K562 (cell line): Measurements from ENCODE around the gene SLC1A7. TPM values are rescaled to one million over a fixed set of nuclear protein-coding genes. Genes with fewer than 3 reads are reported as not detected.

Experiments
- AFF1 ChIP-seq, 2 experiments: fragments of 450-650 bp; IDR thresholded peaks; 2 replicates each; pipeline ENCODE4 v1.6.1; 2018; ENCODE audit warnings: mild to moderate bottlenecking in 2 of 2, low read depth in 1 of 2; ENCODE audit not compliant: partially characterized antibody in 2 of 2
- CBX3 ChIP-seq, 2 experiments: IDR thresholded peaks; 1 replicate in 1 of 2; 2 replicates in 1 of 2; pipeline ENCODE4 v1.6.1; 2012; ENCODE audit warnings: inconsistent platforms in 2 of 2, low read length in 2 of 2, borderline replicate concordance in 1 of 2, control low read depth in 1 of 2
- CEBPB ChIP-seq: fragments of 450-650 bp; IDR thresholded peaks from 2 replicates; pipeline ENCODE4 v1.6.1; 2016; ENCODE audit warnings: missing genetic modification characterization, missing compliant biosample characterization
- CREM ChIP-seq: IDR thresholded peaks from 2 replicates; pipeline ENCODE4 v1.6.1; 2014; ENCODE audit warnings: antibody characterized with exemption, low read depth
- HLTF ChIP-seq: fragments of 450-650 bp; IDR thresholded peaks from 2 replicates; pipeline ENCODE4 v1.6.1; 2016
- HNRNPLL ChIP-seq: fragments of 200-400 bp; formaldehyde crosslinking; IDR thresholded peaks from 2 replicates; pipeline ENCODE4 v1.6.1; 2017; ENCODE audit warnings: low read length, low read depth, mild to moderate bottlenecking; ENCODE audit not compliant: poor library complexity, severe bottlenecking
- KLF16 ChIP-seq: IDR thresholded peaks from 2 replicates; pipeline ENCODE4 v1.6.1; 2016; ENCODE audit warnings: antibody characterized with exemption
- MEIS2 ChIP-seq: fragments of 450-650 bp; IDR thresholded peaks from 2 replicates; pipeline ENCODE4 v1.6.1; 2014; ENCODE audit warnings: mild to moderate bottlenecking; ENCODE audit not compliant: partially characterized antibody
- NFE2L1 ChIP-seq: fragments of 450-650 bp; IDR thresholded peaks from 2 replicates; pipeline ENCODE4 v1.6.1; 2016; ENCODE audit warnings: missing genetic modification characterization, low read depth, mild to moderate bottlenecking, missing compliant biosample characterization, moderate library complexity, borderline replicate concordance
- PBX2 ChIP-seq, 2 experiments: IDR thresholded peaks in 1 of 2; conservative IDR thresholded peaks in 1 of 2; 2 replicates each; pipeline ENCODE4 v1.6.1; 2016; ENCODE audit warnings: low read depth in 2 of 2, mild to moderate bottlenecking in 1 of 2, missing compliant biosample characterization in 1 of 2, missing genetic modification characterization in 1 of 2, moderate library complexity in 1 of 2
- RAD21 ChIP-seq, 2 experiments: fragments of 250-450 bp in 1 of 2; fragments of 450-650 bp in 1 of 2; sonication (Bioruptor Pico) in 1 of 2; formaldehyde crosslinking in 1 of 2; IDR thresholded peaks in 1 of 2; conservative IDR thresholded peaks in 1 of 2; 2 replicates each; pipeline versions ENCODE4 v1.4.0 to v1.8.0; 2020 to 2022; ENCODE audit warnings: mild to moderate bottlenecking in 2 of 2, moderate library complexity in 1 of 2
- SLC30A9 ChIP-seq: fragments of 250-450 bp; sonication (Bioruptor Pico); IDR thresholded peaks from 2 replicates; pipeline ENCODE4 v1.8.0; 2022; ENCODE audit warnings: mild to moderate bottlenecking, moderate library complexity
- XRCC5 ChIP-seq: fragments of 200-400 bp; formaldehyde crosslinking; IDR thresholded peaks from 2 replicates; pipeline ENCODE4 v1.6.1; 2017; ENCODE audit warnings: low read depth, mild to moderate bottlenecking, low read length
- ZFP91 ChIP-seq: sonication (generic); formaldehyde crosslinking; IDR thresholded peaks from 2 replicates; pipeline ENCODE4 v1.8.0; 2022; ENCODE audit warnings: mild to moderate bottlenecking, missing genetic modification reagents
- ZNF232 ChIP-seq: sonication (generic); formaldehyde crosslinking; IDR thresholded peaks from 2 replicates; pipeline ENCODE4 v1.8.0; 2022; ENCODE audit warnings: mild to moderate bottlenecking, missing genetic modification reagents
- polyA plus RNA-seq, 8 experiments: library from polyadenylated mRNA; depleted of rRNA in 4 of 8; stranded (reverse) in 5 of 8; unstranded in 3 of 8; fragments of >200 nt; fragmentation: Nextera tagmentation in 2 of 8; fragmentation: Illumina TruSeq in 1 of 8; extraction: Ambion mirVana in 2 of 8; extraction: Trizol in 1 of 8; gene quantifications; 2 replicates each; pipeline versions ENCODE4 v1.2.1 to v1.2.3, GENCODE V29; 2011 to 2014; ENCODE audit warnings: inconsistent platforms in 1 of 8, missing spikeins in 1 of 8
- total RNA-seq, 7 experiments: library from RNA; depleted of rRNA in 6 of 7; stranded (reverse); fragments of >200 nt in 6 of 7; fragmentation: Illumina TruSeq in 2 of 7; extraction: Trizol in 2 of 7; gene quantifications; 2 replicates each; pipeline versions ENCODE4 v1.2.1 to v1.2.3, GENCODE V29; 2011 to 2021; ENCODE audit warnings: low replicate concordance in 1 of 7
- TF ChIP-seq, protein P1 (sequence below), 2 experiments: fragments of 450-650 bp; conservative IDR thresholded peaks; 2 replicates each; pipeline ENCODE4 v1.6.1; 2017; ENCODE audit warnings: mild to moderate bottlenecking in 2 of 2, moderate library complexity in 2 of 2

Gene SLC1A7
- total and polyA plus RNA-seq, 9 of the 15 experiments (the other 6 are each of a cell fraction or from before 2014, with no cell fraction given), result 0.07 TPM; not detected in 8

DNA sequence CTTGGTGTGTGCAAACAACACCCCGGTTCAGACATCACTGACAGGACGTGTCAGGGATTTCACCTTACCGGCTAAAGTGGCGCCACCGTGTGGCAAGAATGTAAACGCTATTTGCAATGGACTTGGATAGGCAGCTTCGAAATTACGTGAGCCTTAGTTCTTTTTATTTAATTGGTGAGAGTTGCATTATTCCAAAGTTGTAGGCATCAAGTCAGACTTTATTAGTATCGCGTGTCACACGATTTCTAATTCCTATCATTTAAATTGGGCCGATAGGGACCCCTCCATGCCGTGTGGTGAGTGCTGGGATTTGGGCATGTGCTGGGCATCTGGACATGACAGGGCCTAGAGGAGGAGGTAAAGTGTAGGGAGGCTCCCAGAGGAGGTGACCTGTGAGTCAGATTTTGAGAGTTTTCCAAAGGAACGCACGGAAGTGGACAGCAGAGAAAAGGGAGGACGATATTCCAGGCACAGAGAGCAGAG, 39.7 kb upstream of the SLC1A7 start (continued):
- TF ChIP-seq PBX2 (CRISPR knock-in tag; IDR thresholded peaks at IDR 0.05; ENCODE audit: low read depth) (no peak), PBX2 (tag; conservative IDR thresholded peaks at IDR 0.05; ENCODE audit: low read depth) (0 out of 2 replicates have a peak, but pooled peaks have one; percentile 29), NFE2L1 (no peak), ZFP91 (CRISPR knock-in tag) (0 out of 2 replicates have a peak, but pooled peaks have one; percentile 39), CBX3 (IDR thresholded peaks at IDR 0.05; ENCODE audit: borderline replicate concordance in 1 of 2, low read length in 2 of 2) (peak in 1 of 2 experiments; percentile 61; a peak in 1 of 3 replicates), CEBPB (tag) (peak; percentile 70; the same call in 1 of the 2 replicates), ZNF232 (CRISPR knock-in tag) (0 out of 2 replicates have a peak, but pooled peaks have one; percentile 48), XRCC5 (peak; percentile 86; the same call in 1 of the 2 replicates), CREM (peak; percentile 52), MEIS2 (peak; percentile 59), HNRNPLL (no peak), RAD21 (CRISPR knock-in tag; conservative IDR thresholded peaks at IDR 0.05 in 1 of 2, IDR thresholded peaks at IDR 0.05 in 1 of 2) (peak; percentile 47 to 78), AFF1 (IDR thresholded peaks at IDR 0.05; ENCODE audit: low read depth in 1 of 2, partially characterized antibody in 2 of 2) (no peak), HLTF (no peak), KLF16 (peak; percentile 69), SLC30A9 (CRISPR knock-in tag) (no peak)
- TF ChIP-seq, protein P1, sequence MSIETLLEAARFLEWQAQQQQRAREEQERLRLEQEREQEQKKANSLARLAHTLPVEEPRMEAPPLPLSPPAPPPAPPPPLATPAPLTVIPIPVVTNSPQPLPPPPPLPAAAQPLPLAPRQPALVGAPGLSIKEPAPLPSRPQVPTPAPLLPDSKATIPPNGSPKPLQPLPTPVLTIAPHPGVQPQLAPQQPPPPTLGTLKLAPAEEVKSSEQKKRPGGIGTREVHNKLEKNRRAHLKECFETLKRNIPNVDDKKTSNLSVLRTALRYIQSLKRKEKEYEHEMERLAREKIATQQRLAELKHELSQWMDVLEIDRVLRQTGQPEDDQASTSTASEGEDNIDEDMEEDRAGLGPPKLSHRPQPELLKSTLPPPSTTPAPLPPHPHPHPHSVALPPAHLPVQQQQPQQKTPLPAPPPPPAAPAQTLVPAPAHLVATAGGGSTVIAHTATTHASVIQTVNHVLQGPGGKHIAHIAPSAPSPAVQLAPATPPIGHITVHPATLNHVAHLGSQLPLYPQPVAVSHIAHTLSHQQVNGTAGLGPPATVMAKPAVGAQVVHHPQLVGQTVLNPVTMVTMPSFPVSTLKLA (conservative IDR thresholded peaks at IDR 0.05), result no peak
